Non-pigmented ciliary epithelial cell (primary cell): ENCODE results near the gene TEX44.
A peak's percentile ranks its signal among the peaks of the same experiment; 100 is the strongest.
"Not testable (repeated sequence)": the region's sequence is repeated elsewhere in the genome, so short reads cannot be mapped to it uniquely, and the experiment has no call there.

Experiments
- DNase-seq: peaks from one replicate; pipeline ENCODE4 v3.0.0-alpha.2; 2010; ENCODE audit warnings: low read depth

TEX44 gene

GRCh38 chr2:231592636-231593145 lies at the start of gene TEX44:
TEX44 (plus strand) TSS chr2:231592864; CDS start chr2:231592952, 88 bp downstream.
- DNase-seq, result no peak

- DNase-seq, result peak; percentile 67
These were observed 47.4 kb upstream of the TEX44 start for GRCh38 chr2:231545105-231545902.

GRCh38 chr2:231546014-231546715 lies 46.5 kb upstream of the TEX44 start:
- DNase-seq, result no peak

GRCh38 chr2:231547315-231548110 lies 45.2 kb upstream of the TEX44 start:
- no peak for DNase-seq

- no peak for DNase-seq
These were observed 43.9 kb upstream of the TEX44 start for GRCh38 chr2:231548752-231549151.

GRCh38 chr2:231549446-231550239 lies 43.0 kb upstream of the TEX44 start:
- DNase-seq, result no peak

GRCh38 chr2:231552752-231553151 lies 39.9 kb upstream of the TEX44 start:
- DNase-seq, result no peak

- no peak for DNase-seq
These were observed 38.3 kb upstream of the TEX44 start for GRCh38 chr2:231554327-231554726.

GRCh38 chr2:231554748-231555545 lies 37.7 kb upstream of the TEX44 start:
- DNase-seq, result no peak

GRCh38 chr2:231556496-231556895 lies 36.2 kb upstream of the TEX44 start:
- not testable (repeated sequence) for DNase-seq

GRCh38 chr2:231556981-231557380 lies 35.7 kb upstream of the TEX44 start:
- no peak for DNase-seq

- DNase-seq, result peak; percentile 51
These were observed 35.0 kb upstream of the TEX44 start for GRCh38 chr2:231557571-231558217.

- no peak for DNase-seq
These were observed 29.2 kb upstream of the TEX44 start for GRCh38 chr2:231563378-231563961.

- DNase-seq, result no peak
These were observed 26.6 kb upstream of the TEX44 start for GRCh38 chr2:231565887-231566594.

- DNase-seq, result no peak
These were observed 25.5 kb upstream of the TEX44 start for GRCh38 chr2:231567159-231567558.

- no peak for DNase-seq
These were observed 24.4 kb upstream of the TEX44 start for GRCh38 chr2:231568098-231568784.

- no peak for DNase-seq
These were observed 23.8 kb upstream of the TEX44 start for GRCh38 chr2:231568785-231569435.

- DNase-seq, result not testable (repeated sequence)
These were observed 21.7 kb upstream of the TEX44 start for GRCh38 chr2:231570915-231571314.
